ENCODE measurements around the gene OTOF.
"Not testable (repeated sequence)": the region's sequence is repeated elsewhere in the genome, so short reads cannot be mapped to it uniquely, and the experiment has no call there.

The OTOF gene

DNA sequence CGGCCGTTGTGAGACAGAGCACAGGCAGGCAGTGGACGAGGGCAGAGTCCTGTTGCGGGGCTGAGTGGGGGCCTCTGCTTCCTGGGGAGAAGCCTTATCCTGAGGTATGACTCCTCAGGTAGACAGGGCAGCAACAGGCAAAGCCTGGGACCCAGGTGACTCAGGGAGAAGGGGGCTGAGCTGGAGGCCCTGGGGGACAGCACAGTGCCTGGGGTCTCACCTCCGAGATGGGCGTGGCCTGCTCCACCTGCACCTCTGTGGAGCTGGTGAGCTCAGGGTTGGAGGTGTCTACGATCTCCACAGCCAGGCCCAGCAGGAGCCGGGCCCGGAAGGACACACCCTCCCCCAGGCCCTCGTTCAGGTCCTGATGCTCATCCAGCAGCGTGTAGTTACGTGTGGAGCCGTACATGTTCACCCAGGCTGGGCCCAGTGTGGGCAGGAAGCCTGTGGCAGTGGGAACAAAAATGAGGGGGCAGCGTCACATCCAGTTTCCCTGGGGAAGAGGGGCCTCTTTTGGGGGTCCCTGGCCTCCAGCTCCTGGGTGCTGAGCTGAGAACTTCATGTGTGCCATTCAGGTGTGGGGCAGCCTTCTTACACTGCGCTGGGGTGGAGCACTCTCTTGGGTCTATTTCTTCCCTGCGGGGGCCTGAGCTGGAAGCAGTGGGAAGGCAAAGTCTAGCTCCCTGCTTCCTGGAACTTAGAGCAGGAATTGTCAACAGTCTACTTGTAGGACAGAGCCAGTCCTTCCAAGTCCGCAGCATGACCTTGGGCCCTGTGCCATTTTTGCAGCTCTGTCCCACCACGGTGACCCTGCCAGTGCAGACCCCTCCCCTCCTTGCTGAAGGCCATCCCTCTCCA lies 2.9 kb upstream of the OTOF start:
- no peak for DNase-seq (ENCODE audit: low read depth, low spot score)

DNA sequence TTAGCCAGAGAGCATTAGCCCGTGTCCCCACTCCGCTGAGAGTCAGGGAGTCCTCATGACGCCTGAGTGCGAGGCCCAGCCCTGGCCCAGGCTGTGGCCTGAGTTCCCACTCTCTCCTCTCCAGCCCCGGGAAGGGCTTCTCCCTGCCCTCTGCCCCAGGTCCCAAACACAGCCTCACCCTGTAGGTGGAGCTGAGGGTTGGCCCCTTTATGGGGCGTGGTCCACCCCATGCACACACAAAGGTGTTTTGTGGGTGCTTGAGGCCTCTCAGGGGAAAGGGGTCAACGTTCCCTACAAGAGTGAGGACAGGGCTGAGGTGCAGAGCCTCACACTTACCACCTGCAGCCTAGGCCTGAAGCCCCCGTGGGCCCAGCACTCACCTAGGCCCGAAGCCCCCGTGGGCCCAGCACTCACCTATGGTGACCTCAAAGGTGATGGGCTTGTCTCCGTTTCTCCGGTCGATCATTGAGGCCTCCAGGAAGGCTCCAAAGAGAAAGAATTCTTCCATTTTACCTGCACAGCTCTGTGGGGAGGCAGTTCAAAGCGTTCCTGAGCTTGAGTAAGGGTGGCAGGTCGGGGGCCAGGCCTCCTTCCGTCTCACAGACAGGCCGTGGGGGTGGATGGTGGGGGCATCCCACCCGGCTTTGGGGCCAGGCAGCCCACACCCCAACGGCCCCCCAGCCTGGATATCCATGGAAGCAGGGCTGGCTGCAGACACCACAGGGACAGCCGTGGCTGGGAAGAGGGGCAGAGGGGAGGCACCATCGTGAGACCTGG lies 2.1 kb upstream of the OTOF start:
- no peak for DNase-seq (ENCODE audit: low read depth, low spot score)

- DNase-seq (ENCODE audit: low read depth, low spot score) = no peak
These were observed 1.3 kb upstream of the OTOF start for GRCh38 chr2:26479131-26479788.

DNA sequence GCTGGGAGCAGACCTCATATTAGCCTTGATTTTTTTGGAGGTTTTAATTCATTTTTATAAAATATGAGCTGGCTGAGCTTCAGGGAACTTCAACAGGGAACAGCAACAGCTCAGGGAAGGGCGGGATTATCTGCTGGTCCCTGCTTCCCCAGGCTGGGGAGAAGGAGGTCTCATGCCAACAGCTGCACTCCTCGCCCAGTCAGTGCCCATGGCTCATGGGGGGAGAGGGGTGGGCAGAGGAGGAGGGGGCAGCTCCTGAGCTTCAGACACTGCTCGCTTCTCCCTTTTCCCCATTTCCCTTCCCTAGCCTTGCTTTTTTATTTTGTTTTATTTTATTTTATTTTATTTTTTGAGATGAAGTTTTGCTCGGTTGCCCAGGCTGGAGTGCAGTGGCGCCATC lies 442 bp upstream of the OTOF start:
- no peak for DNase-seq (ENCODE audit: low read depth, low spot score)

DNA sequence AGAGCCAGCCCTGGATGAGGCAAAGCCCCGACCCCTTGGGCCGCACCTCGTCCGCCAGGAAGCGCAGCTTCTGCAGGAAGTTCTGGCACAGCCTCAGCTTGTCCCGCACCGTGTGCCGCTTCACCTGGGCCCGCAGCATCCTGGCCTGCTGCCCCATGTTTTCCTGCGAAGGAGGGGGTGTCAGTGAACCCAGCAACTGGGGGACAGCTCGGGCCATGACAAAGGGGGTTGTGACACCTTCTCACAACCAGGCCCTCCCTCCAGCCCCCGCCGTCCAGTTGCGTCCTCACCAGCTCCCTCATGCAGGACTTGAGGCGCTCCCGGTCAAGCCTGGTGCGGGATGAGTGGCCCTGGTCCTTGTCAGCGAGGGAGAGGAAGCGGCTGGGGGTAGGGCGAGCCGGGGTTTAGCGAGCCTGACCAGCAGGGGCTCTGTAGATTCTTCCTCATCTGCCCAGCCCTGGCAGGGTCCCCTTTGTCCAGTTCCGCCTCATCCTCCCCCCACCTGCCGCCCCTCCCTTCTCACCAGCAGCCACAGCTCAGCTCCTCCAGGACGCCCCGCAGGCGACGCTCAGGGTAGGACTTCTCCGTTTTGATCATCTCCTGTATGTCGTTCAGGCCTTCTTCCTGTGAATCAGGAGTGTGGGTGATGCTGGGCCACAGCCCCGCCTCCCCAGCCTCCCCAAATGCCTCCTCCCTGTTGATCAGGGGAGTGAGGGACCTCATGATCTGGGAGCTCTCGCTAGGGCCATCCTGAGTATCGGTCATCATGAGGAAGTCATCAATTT lies 606 bp downstream of the OTOF start:
- DNase-seq (ENCODE audit: low read depth, low spot score) = no peak

GRCh38 chr2:26475832-26476501 lies 2.0 kb downstream of the OTOF start:
- no peak for DNase-seq (ENCODE audit: low read depth, low spot score)

DNA sequence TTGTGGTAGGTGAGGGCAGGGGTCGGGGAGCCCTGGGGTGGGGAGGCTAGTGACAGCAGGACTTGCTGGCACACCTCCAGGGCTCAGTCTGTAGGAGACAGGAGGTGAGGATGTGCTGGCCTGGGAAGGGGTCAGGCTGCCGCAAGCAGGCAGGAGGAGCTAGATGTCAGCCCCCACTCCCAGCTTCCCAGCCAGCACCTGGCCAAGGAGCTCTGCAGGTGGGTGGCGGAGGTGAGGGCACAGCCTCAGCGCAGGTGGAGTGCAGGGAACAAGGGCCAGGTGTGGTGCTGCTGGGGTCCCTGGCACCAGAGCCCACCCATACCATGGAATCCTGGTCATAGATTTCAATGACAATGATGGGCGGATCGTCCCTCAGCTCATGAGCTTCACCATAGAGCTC lies 2.9 kb downstream of the OTOF start:
- DNase-seq (ENCODE audit: low read depth, low spot score) = no peak

DNA sequence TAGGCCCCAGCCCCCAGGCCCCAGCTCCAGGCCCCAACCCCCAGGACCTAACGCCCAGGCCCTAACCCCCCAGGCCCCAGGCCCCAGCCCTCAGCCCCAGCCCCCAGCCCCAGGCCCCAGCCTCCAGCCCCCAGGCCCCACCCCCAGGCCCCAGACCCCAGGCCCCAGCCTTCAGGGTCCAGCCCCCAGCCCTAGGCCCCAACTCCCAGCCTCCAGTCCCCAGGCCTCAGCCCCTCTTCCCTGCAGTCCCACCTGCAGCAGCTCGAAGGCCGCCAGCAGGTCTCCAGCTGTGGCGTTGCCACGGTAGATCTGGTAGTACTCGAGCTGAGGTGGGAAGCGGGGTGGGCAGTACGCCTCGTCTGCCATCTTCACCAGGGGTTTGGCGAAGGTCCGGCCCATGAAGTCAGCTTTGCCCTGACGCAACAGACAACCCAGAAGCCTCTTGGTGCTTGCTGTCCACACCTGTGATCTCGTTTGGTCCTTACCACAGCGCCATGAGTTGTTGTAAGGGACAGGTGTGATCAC lies 3.6 kb downstream of the OTOF start:
- DNase-seq (ENCODE audit: low read depth, low spot score) = no peak

GRCh38 chr2:26473796-26474195 lies 4.1 kb downstream of the OTOF start:
- DNase-seq (ENCODE audit: low read depth, low spot score) = no peak

DNA sequence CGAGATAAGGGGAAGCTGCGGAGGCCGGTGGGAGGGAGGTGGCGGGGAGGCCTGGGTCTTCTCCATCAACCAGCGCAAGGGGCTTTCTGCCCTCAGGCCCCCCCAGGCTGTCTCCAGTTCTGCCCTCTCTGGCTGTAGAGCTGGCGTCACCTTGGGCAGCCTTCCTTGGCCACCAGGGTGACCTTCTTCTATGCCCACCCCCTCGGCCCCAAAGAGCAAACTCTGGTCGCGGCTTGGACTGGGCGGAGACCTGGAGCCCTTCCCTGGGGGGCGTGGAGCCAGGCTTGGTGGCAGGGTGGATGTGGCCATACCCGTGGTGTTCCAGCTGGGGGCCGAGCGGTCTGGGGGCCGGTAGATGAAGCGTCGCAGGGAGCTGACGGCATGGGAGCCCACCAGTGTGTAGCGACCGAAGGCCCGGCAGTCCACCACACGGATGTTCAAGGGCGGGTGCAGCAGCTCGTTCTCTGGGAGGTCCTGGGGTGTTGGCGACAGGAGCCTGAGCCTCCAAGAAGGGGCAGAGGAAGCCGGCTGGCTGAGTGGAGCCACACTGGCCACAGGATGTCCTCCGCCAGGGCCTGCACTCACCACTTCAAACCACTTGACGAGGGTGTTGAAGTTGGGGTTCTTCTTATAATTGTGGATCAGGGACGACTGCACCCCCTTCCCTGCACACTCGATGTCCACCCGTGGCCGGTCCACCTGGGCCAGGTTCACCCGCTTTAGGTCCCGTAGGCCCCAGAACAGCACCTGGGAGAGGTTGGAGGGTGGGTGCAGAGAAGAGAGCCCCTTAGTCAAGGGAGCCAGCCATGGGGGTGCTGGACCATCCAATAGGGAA lies 4.9 kb downstream of the OTOF start:
- no peak for DNase-seq (ENCODE audit: low read depth, low spot score)

GRCh38 chr2:26471766-26472706 lies 5.9 kb downstream of the OTOF start:
- no peak for DNase-seq (ENCODE audit: low read depth, low spot score)

- DNase-seq (ENCODE audit: low read depth, low spot score) = no peak
These were observed 6.6 kb downstream of the OTOF start for GRCh38 chr2:26471289-26471688.

GRCh38 chr2:26470601-26471260 lies 7.2 kb downstream of the OTOF start:
- no peak for DNase-seq (ENCODE audit: low read depth, low spot score)

- DNase-seq (ENCODE audit: low read depth, low spot score) = no peak
These were observed 8.0 kb downstream of the OTOF start for GRCh38 chr2:26469955-26470354.

- DNase-seq (ENCODE audit: low read depth, low spot score) = no peak
These were observed 8.7 kb downstream of the OTOF start for GRCh38 chr2:26469092-26469710.

GRCh38 chr2:26468544-26468943 lies 9.4 kb downstream of the OTOF start:
- not testable (repeated sequence) for DNase-seq (ENCODE audit: low read depth, low spot score)

- no peak for DNase-seq (ENCODE audit: low read depth, low spot score)
These were observed 11.1 kb downstream of the OTOF start for GRCh38 chr2:26466662-26467310.
